Measurements from ENCODE around the gene NIPAL3. TPM values are rescaled to one million over a fixed set of nuclear protein-coding genes. Genes with fewer than 3 reads are reported as not detected.

Gene NIPAL3
- polyA plus RNA-seq, 1 donor = 23.3 TPM

DNA sequence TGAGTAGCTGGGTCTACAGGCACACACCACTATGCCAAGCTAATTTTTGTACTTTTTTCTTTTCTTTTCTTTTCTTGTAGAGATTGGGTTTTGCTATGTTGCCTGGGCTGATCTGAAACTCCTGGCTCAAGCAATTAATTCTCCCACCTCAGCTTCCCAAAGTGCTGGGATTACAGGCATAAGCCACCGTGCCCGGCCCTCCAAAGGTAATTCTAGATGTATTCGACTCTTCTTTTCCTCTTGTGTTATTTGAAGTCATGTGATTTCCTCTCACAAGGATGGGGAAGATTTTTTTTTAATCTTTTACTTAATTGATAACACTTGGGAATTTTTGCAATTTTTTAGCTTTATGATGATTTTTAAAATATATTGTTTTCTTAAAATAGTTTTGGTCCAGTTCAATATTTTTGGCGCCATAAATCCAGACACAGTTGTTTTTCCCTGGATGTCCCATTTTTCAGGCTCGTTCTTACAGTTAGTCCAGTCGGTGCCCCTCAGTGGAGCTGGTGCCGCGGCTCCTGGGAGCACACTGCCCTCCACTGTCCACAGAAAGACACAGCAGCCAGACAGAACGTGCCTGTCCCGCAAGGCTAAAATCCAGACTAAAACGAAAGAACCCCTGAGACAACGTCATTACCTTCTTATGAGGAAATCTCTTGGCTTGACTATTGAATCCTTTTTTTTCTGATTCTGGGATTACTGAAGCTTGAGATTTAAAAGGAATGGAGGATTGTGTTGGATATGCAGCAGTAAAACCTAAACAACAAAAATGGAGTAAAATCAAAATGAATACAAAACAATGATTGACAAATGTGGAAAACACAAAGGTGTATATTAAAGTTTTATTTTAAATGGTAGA, 24.4 kb upstream of the NIPAL3 start:
- peak; percentile 74 for DNase-seq

DNA sequence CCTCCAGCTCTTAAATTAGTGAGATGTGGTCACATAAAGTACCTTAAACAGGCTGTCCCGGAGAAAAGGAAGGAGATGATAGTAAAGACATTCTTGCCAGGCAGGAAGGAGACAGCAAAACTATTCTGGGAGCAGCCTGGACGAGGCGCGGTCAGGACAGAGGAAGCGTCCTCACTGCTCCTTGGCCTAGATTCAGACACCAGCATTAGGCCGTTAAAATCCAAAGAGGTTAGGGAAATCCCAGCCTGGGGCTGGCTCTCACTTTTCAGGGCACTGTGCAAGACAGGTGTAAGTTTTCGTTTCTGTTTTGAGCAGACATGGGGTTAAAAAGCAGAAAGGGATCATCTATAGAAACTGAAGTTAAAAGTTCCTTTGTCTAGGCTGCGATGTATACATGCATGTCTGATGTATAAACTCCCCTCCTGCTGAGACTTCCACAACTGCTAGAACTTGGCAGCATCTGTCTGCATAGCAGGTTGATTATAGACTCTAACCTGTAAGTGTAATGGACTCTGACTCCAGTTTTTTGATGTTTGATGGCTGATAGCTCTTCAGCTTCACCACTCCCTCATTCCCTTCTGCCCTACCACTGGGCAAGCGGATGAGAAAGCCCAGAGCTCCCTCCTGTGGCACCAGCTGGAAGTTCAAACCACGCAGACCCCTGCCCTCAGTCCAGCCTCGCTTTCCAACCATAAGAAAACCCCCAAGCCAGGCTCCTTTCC, 23.6 kb upstream of the NIPAL3 start:
- peak; percentile 56 for DNase-seq

DNA sequence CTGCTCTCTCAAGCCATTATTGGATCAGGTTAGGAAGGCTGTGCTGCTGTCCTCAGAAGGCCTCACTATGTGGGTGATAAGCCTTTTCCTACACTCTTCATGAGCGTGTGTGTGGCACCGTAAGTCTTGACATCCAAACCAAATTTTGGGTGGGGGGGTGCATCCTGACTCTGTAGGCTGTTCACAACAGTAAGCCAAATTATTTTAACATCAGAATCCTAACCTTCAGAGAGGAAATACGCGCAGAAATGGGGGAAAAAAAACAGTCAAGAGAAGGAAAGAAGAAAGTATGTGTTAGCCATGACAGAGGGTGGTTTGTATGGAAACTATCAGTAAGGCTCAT, 23.0 kb upstream of the NIPAL3 start:
- DNase-seq = no peak

DNA sequence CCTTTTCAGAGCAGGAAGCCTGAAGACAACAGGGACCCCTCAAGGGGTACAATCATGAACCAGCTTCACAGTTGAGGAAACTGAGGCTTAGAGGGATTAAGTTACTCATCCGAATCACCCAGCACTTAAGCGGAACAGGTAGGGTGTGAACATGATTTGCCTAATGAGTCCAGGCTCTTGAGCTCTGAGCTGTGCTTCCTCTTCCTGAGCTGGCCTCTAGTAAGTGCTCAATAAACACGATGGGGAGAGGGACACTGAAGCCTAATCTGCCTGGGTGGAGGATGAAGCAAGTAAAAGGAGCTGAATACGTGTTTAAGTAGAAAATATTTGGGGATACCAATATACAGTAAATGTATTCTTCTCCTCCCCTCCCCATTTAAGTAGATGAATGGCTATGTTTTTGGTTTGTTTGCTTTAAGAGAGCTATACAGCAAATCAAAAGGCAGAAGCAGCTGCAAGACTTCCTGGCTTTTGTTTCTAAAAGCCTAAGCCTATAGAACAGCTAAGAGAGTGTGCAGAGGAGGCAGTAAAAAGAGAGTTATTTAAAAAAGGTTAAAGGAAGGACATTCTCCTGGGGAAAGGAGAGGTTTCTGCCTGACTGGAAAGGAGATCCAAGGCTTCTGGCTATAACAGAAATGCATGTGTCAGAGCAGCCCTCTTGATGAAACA, 22.5 kb upstream of the NIPAL3 start:
- DNase-seq = no peak

DNA sequence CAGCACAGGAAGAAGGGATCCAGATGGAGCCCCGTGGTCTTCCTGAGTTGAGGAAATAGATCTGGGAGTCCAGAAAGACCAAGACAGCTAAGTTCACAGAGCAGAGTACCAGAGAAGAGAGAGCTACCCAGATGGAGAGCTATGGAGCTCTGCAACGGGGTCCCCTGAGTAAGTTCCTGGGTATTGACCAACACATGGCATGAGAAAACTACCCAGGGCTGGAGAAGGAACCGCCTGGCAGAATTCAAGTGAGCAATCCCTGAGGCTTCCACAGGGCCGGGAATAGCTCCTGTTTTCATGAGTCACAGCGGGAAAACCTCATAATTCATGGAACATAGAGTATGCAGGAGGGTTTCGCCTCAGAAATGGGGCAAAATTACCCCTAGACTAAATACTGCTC, 21.7 kb upstream of the NIPAL3 start:
- DNase-seq = no peak

DNA sequence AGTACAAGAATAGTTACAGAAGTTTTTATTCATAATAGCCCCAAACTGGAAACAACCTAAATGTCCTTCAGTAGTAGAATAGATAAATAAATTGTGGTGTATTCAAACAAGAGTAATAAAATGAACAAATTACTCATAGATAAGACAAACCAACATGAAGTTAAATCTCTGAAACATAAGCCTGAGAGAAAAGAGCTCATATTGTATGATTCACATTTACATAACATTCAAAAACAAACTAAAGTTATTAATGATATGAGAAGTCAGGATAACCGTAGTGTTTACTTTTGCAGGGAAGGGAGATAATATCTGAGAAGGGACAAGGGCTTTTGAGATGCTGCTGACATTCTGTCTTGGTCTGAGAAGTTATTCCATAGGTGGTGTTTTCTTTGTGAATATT, 15.5 kb upstream of the NIPAL3 start:
- no peak for DNase-seq

DNA sequence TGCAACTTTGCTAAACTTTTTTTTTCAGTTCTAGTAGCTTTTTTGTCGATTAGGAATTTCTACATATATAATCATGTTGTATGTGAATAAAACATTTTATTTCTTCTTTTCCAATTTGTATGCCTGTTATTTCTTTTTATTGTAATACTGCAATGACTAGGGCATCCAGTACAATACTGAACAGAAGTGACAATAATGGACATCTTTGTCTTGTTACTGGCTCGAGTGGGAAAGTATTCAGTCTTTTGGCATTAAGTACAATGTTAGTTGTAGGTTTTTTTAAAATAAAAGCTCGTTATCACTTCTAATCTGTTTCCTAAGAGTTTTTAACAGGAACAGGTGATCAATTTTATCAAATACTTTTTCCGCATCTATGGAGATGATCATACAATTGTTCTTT, 11.8 kb upstream of the NIPAL3 start:
- DNase-seq = no peak

DNA sequence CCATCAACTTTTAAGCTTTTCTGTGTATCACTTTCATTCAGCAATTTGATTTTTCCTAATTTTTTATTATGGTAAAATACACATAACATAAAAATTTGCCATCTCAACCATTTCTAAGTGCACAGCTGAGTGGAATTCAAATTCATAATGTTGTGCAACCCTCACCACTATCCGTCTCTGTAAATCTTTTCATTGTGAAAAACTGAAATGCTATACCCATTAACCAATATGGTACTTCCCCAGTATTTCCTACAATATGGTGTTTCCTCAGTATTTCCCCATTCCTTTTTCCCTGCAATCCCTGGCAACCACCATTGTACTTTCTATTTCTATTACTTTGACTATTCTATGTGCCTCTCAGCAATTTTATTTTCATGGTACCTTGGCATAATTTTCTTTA, 8.8 kb upstream of the NIPAL3 start:
- no peak for DNase-seq

DNA sequence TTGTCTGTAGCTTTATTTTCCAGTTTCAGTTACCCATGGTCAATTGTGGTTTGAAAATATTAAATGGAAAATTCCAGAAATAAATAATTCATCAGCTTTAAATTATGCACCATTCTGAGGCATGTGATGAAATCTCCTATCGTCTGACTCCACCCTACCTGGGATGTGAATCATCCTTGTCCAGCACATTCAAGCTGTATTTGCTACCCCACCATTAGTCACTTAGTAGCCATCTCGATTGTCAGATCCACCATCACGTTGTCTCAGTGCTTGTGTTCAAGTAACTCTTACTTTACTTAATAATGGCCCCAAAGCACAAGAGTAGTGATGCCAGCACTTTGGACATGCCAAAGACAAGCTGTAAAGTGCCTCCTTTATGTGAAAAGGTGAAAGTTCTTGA, 6.1 kb upstream of the NIPAL3 start:
- DNase-seq = no peak

DNA sequence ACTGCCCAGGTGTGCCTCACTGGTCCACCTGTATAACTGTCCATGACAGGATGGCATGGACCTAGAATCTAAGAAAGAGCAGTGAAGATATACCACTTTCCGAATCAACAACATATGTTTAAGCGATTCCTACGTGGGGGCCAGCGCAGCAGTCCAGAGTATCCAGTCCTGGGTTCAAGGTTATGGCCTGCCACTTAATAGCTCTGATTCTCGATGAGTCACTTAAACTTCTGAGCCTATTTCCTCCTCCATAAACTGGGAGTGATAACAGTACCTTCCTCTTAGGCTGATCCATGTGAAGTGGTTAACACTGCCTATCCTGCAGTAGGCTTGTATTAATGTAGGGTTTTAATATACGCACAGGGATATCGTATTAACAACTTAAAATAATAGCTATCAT, 4.9 kb upstream of the NIPAL3 start:
- no peak for DNase-seq

DNA sequence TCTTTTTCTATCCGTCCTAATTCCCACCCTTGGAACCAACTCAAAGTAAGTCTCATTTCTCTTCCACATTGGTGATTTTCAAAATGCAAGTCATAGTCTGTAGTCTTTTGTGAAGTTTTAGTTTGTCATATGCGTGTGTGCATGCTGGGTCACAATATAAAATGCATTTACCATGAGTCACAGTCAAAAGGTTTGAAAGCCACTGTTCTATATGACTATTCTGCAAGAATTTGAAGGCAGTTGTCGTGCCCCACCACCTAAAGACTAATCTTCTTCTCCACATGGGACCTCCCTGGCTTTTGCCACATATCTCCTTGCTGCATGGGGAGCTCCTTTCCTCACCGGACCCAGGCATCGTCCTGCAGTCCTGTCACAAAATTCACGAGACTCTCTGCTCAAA, 3.6 kb upstream of the NIPAL3 start:
- DNase-seq = no peak

DNA sequence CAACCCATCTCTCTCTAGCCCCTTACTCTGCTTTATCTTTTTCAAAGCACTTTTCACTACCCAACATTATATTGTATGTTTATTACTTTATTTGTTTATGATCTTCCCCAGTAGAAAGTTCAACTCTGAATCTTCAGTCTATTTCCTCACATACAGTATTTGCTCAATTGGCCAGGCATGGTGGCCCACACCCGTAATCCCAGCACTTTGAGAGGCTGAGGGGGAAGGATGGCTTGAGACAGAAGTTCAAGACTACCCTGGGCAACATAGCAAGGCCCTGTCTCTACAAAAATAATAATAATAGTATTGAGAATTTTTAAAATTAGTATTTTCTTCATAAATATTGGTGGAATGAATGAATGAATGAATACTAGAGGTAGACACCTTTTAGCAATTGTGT, 3.2 kb upstream of the NIPAL3 start:
- DNase-seq = no peak

DNA sequence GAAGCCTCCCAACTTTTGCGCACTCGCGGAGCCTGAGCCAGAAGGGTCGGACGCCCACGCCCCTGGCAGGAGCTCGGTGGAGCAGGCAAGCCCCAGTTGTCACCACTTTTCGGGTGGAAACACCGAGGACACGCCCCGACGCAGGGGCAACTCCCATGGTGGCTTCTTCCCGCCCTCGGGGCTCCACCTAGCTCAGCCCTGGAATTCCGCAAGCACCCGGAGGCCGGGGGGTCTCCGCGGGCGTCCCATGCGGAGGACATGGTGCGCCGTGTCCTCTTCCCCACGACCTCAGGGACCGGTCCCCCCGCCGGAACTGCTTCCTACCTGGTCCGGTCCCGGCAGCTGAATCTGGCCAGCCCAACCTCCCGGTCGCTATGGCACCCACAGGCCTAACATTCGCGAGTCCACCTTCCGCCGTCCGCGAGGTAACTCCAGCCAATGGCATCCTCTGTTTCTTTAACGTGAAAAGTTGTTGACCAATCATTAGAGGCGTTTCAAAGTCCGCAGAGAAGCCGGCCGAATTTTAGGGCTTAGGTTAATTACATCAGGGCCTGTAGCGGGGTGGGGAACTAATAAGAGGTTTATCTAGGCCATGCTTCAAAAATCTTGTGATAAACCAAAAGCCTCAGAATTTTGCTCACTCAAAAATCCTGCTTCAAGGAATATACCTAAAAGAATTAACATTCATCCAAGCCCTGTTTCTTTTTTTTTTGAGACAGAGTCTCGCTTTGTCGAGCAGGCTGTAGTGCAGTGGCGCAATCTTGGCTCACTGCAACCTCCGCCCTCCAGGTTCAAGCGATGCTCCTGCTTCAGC, 2.0 kb upstream of the NIPAL3 start, which contains the start of gene STPG1:
STPG1 (minus strand) TSS at position 433 of the 814 bp plus-strand sequence. CDS start 12,394 bp downstream, outside the sequence.
- DNase-seq = peak; percentile 95

DNA sequence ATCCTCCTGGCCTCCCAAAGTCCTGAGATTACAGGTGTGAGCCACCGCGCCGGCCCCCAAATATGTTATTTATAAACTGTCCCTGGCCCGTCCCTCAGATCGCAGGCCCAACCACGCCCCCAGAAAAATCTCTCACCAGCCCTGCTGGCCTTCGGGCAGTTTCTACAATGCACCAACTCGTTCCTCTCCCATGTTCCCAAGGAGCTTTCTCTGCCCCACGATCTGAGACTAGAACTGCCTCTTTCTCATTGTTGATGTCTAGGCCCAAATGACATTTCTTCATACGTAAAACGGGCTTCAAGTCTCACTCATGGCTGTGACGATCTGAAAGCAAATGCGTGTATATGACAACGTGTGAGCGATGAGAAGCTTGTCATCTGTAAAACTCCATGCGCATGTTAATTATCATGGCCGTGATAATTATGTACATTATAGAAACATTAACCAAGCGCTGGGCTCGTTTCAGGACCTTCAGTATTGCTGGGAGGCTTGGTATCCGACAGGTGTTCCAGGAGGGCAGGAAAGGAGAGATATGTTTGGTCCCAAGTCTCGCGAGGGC, 748 bp upstream of the NIPAL3 start:
- DNase-seq = no peak

DNA sequence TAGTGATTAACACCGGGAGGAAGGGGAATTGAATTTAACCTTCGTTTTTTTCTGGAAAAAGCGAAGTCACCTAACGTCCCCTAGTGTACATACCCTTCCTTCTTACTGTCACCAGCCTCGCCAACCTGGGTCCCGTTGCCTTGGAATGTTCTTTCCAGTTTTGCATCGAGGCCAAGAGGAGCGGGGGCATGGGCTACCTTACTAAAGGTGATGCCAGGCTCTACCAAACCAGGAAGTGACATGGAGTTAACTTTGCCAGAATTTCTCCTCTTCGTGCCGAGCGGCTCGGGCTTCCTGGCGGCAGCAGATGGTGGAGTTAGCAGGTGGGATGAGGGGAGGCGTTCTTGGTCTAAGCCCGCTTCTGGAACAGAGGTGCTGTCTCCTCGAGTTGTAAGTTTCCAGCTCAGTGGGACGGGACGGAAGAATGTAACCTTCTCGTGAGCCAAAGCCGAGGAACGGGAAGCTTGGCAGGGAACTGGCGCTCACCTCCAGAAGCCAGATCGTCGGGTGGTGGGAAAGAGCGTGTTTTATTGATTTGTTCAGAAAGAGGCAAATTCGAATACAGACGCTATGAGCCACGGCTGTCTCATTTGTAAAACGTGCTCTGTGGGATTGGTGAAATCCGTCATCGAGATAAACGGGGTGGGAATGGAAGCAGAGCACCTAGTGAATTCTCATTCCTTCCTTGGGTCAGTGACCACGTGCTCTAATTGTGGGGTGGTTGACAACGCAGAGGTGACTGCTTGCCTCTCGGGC, 486 bp downstream of the NIPAL3 start:
- DNase-seq = no peak

DNA sequence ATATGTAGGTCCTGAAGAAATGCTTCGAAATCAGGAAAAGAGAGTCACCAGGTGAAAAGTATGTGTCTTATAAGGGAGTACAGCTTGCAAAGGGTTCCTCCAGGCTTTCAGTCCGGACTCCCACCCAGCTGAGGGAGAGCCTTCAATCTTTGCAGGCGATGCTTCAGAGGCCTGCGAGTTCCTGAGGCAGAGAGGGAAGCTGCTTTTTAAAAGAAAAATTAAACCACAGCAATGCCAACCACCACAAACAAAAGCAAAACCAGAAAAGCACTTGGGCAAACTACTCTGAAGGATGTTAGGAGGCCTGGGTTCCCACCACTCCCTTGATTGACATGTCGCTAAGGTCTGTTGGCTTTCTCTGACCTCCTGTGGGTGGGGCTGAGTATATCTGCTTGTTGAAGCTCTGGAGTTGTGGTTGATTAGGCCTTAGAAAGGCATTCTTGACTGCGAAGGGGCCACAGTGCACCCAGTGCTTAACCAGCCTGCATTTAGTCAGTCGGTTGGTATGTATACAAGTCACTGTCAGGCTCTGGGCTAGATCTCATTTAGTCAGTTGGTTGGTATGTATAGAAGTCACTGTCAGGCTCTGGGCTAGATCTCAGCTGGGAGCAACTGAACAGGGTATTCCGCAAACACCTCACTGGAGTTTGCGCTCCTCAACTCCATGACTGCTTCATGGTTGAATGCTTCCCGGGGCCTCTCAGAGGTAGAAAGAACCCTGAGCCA, 1.2 kb downstream of the NIPAL3 start:
- no peak for DNase-seq

DNA sequence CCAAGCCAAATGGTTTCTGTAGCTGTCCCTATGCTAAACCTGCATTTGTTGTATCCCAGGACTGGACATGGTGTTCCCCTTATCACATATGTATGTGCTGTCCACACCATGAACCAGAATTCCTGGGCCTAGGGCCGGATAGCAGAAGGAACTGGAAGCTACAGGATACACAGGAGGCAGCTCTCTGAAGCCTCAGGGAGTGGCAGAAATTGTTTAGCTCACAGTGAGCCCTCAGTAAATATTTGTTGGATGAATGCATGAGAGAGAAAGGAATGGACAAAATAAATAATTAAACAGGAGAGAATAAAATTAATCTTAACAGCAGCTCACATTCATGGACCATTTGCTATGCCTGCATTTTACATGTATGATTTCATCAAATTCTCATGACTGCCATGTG, 2.1 kb downstream of the NIPAL3 start:
- no peak for DNase-seq

DNA sequence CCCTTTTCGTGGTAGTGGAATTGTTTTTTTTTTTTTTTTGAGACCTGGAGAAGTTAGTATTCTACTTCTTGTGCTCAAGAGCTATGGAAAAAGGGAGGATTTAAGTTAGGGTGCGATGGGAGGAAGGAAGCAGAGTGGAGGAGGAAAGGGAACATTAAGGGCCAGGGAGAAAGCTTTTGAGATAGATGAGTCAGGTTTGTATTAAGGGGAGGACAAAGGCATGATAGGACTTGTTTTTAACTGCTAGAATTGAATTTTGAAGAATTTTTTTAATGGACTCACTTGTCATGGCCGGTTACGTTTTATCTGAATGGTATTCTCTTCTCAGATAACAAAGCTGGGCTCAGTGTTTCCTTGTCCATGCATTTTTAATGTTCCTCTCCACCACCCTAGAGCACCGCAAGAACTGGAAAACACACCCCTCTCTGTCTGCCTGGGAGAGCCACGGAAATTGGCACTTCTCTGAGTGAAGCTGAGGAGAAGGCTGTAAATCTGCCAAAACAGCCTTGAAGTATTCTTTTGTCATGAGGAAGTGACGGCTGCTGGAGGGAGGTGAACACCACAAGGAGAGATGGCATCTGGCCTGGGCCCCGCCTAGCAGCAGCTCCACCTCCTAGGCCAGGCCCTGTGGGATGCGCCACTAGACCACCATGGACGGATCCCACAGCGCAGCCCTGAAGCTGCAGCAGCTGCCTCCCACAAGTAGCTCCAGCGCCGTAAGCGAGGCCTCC, 3.5 kb downstream of the NIPAL3 start:
- no peak for DNase-seq

DNA sequence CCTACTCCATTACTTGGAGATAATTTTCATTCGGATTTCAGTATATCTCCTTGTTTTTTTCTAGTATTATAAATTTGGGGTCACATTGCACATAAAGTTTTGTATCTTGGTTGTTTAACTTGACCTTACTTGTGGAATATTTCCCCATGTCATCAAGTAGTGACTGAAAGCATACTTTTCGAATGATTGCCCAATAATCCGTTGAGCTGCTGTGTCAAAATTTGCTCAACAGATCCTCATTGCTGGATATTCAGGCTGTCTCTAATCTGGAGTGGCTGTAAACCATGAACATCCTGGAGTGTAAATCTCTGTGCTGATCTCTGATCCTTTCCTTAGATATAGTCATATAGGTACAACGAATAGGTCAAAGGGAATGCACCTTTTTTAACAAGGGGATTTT, 4.9 kb downstream of the NIPAL3 start:
- DNase-seq = no peak

DNA sequence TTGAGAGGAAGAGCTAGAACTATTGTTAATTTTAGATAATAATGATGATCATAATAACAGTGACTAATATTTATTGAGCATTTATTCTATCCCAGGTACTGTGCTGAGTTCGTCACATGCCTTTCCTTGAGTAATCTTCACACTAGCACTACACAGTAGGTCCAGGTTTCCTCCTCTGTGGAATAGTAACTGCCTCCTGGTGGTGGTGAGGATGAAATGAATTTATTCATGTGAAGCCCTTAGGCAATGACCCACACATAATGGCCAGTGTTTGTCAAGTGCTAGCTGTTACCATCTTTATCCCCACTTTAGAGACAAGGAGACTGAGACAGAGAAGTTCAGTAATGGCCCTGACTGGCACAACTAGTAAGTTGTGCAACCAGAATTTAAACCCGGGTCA, 5.9 kb downstream of the NIPAL3 start:
- no peak for DNase-seq

Data from left kidney (tissue), 2 donors.